HEK293T (cell line): ENCODE results near the gene PHAF1.

Experiments used
- ARNT ChIP-seq: fragments of 450-650 bp; IDR thresholded peaks from 2 replicates; pipeline ENCODE4 v1.6.1; 2017; ENCODE audit warnings: mild to moderate bottlenecking
- BHLHE40 ChIP-seq: fragments of 450-650 bp; IDR thresholded peaks from 2 replicates; pipeline ENCODE4 v1.6.1; 2016; ENCODE audit warnings: mild to moderate bottlenecking, moderate library complexity, borderline replicate concordance
- ELF4 ChIP-seq: fragments of 450-650 bp; IDR thresholded peaks from 2 replicates; pipeline ENCODE4 v1.6.1; 2017; ENCODE audit warnings: antibody characterized with exemption
- FOXA1 ChIP-seq: fragments of 450-650 bp; IDR thresholded peaks from 2 replicates; pipeline ENCODE4 v1.6.1; 2016; ENCODE audit warnings: mild to moderate bottlenecking
- FOXM1 ChIP-seq: fragments of 450-650 bp; IDR thresholded peaks from 2 replicates; pipeline ENCODE4 v1.6.1; 2017; ENCODE audit warnings: mild to moderate bottlenecking, borderline replicate concordance
- HDGF ChIP-seq: fragments of 450-650 bp; IDR thresholded peaks from 2 replicates; pipeline ENCODE4 v1.6.1; 2017; ENCODE audit warnings: antibody characterized with exemption, borderline replicate concordance
- L3MBTL2 ChIP-seq: fragments of 450-650 bp; conservative IDR thresholded peaks from 2 replicates; pipeline ENCODE4 v1.6.1; 2016; ENCODE audit warnings: mild to moderate bottlenecking
- LEF1 ChIP-seq: fragments of 450-650 bp; IDR thresholded peaks from 2 replicates; pipeline ENCODE4 v1.6.1; 2017; ENCODE audit warnings: mild to moderate bottlenecking, borderline replicate concordance
- NFRKB ChIP-seq: fragments of 450-650 bp; IDR thresholded peaks from 2 replicates; pipeline ENCODE4 v1.6.1; 2016; ENCODE audit warnings: mild to moderate bottlenecking, moderate library complexity
- SP1 ChIP-seq: fragments of 450-650 bp; IDR thresholded peaks from 2 replicates; pipeline ENCODE4 v1.6.1; 2017
- SUZ12 ChIP-seq: fragments of 450-650 bp; IDR thresholded peaks from 2 replicates; pipeline ENCODE4 v1.6.1; 2016; ENCODE audit warnings: mild to moderate bottlenecking
- TARDBP ChIP-seq: fragments of 450-650 bp; IDR thresholded peaks from 2 replicates; pipeline ENCODE4 v1.6.1; 2016
- ZNF384 ChIP-seq: fragments of 450-650 bp; IDR thresholded peaks from 2 replicates; pipeline ENCODE4 v1.6.1; 2016
- TF ChIP-seq, protein P1 (sequence below): fragments of 450-650 bp; IDR thresholded peaks from 2 replicates; pipeline ENCODE4 v1.6.1; 2016

GRCh38 chr16:67163164-67163998 is 53.6 kb downstream of the PHAF1 start:
- TF ChIP-seq SP1, result no peak
- no peak for TF ChIP-seq LEF1
- no peak for TF ChIP-seq ZNF384
- no peak for TF ChIP-seq BHLHE40
- TF ChIP-seq L3MBTL2, result no peak
- TF ChIP-seq FOXM1, result no peak
- TF ChIP-seq FOXA1, result no peak
- TF ChIP-seq, protein P1, sequence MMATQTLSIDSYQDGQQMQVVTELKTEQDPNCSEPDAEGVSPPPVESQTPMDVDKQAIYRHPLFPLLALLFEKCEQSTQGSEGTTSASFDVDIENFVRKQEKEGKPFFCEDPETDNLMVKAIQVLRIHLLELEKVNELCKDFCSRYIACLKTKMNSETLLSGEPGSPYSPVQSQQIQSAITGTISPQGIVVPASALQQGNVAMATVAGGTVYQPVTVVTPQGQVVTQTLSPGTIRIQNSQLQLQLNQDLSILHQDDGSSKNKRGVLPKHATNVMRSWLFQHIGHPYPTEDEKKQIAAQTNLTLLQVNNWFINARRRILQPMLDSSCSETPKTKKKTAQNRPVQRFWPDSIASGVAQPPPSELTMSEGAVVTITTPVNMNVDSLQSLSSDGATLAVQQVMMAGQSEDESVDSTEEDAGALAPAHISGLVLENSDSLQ, result no peak
- TF ChIP-seq HDGF, result no peak
- TF ChIP-seq ARNT, result no peak
- TF ChIP-seq TARDBP, result no peak
- TF ChIP-seq ELF4, result no peak
- TF ChIP-seq SUZ12, result no peak
- TF ChIP-seq NFRKB, result no peak
